ENCODE data around the gene UFSP2.

Gene UFSP2

DNA sequence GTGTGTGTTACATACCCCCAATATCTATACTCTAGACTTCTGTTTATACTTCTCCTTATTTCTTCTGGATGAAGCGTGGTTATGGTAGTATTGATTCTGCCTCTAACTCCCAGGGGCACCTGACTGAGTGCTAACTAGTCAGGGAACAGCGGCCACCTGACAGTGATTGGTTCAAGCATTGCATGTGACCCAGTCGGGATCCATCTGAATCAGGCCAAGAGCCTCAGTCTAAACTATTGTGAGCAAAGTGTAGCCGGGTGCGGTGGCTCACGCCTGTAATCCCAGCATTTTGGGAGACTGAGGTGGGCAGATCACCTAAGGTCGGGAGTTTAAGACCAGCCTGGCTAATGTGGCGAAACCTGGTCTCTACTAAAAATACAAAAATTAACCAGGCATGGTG, 35.8 kb upstream of the UFSP2 start:
- in situ Hi-C loops (cut with HindIII; ENCODE audit: low sequenced_read_pairs): no loop called here
- TF ChIP-seq, protein P1, sequence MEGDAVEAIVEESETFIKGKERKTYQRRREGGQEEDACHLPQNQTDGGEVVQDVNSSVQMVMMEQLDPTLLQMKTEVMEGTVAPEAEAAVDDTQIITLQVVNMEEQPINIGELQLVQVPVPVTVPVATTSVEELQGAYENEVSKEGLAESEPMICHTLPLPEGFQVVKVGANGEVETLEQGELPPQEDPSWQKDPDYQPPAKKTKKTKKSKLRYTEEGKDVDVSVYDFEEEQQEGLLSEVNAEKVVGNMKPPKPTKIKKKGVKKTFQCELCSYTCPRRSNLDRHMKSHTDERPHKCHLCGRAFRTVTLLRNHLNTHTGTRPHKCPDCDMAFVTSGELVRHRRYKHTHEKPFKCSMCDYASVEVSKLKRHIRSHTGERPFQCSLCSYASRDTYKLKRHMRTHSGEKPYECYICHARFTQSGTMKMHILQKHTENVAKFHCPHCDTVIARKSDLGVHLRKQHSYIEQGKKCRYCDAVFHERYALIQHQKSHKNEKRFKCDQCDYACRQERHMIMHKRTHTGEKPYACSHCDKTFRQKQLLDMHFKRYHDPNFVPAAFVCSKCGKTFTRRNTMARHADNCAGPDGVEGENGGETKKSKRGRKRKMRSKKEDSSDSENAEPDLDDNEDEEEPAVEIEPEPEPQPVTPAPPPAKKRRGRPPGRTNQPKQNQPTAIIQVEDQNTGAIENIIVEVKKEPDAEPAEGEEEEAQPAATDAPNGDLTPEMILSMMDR (IDR thresholded peaks at IDR 0.05; ENCODE audit: low read depth, low read length): no peak

DNA sequence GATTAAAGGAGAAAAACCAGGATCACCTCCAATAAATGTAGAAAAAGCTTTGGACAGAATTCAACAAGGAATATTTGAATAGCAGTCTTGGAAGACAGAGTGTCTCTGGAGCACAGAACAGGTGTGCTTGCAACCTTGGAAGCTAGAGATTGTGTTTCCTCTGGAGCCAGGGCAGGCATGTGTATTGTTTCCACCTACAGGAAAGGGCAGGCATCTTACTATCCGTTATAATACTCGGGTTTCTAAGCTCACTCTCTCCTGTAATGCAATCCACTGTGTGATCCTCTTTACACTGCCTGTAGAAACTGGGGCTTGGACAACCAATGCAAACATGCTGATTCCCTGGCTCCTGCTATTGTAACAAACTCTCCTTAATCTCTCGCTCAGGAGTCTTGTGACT, 31.4 kb upstream of the UFSP2 start:
- no peak for DNase-seq (ENCODE audit: low read depth, low spot score)
- no peak overlapping the region for H3K4me3 ChIP-seq (ENCODE audit: low read depth, low read length)
- TF ChIP-seq, protein P1 (IDR thresholded peaks at IDR 0.05; ENCODE audit: low read depth, low read length): no peak
- in situ Hi-C loops (cut with HindIII; ENCODE audit: low sequenced_read_pairs): no loop called here

More for the DNA sequence above, 35.8 kb upstream of the UFSP2 start:
- DNase-seq (ENCODE audit: low read depth, low spot score): no peak
- no peak overlapping the region for H3K4me3 ChIP-seq (ENCODE audit: low read depth, low read length)

DNA sequence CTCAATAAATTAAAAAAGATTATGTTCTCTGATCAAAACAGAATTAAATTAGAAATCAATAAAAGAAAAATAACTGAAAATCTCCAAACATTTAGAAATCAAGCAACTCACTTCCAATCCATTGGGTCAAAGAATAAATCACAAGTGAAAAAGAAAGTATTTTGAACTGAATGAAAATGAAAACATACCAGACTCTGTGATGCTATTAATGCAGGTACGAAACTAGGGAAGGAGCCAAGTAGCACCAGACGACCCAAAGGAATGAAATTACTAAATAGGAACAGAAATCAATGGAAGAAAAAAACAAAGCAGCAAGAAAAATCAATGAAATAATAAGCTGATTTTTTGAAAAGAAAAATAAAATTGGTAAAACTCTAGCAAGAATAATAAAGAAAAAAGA, 30.4 kb upstream of the UFSP2 start:
- DNase-seq (ENCODE audit: low read depth, low spot score): no peak
- in situ Hi-C loops (cut with HindIII; ENCODE audit: low sequenced_read_pairs): no loop called here
- no peak overlapping the region for H3K4me3 ChIP-seq (ENCODE audit: low read depth, low read length)
- TF ChIP-seq, protein P1 (IDR thresholded peaks at IDR 0.05; ENCODE audit: low read depth, low read length): no peak

DNA sequence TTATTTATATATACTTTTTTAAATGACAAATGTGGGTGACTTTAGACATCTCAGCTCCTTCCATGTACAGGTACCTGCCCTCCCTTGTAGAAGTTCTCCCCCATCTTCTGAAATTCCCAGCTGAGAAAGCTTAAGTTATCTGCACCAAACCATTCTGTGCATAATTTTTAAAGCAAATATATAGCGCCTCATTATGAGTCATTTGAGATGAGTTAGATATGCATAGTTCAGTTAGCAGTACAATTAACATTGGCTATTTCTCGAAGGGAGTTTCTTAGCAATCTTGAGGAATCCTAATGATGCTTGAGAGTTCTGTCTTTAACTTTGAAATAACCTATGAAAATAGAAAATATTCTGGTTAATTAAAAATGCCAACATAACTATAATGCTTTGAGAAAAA, 19.4 kb upstream of the UFSP2 start:
- DNase-seq (ENCODE audit: low read depth, low spot score): no peak
- H3K4me3 ChIP-seq (ENCODE audit: low read depth, low read length): no peak overlapping the region
- in situ Hi-C loops (cut with HindIII; ENCODE audit: low sequenced_read_pairs): no loop called here

DNA sequence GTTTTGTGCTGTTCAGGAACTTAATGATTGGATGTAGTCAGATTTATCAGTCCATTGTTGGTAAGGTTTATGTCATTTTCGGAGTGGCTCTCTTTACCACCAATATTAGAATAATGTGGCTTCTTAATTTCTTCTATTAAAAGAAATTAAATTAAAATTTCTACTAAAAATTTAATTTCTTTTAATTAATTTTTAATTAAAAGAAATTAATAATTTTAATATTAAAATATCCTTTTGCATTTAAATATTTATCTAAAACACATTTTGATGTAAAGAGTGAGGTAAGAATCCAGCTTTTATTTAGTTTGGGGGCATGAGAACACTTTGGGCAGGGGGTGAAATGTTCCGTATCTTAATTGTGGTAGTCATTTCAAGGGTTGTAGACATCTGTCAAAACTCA, 15.7 kb upstream of the UFSP2 start:
- in situ Hi-C loops (cut with HindIII; ENCODE audit: low sequenced_read_pairs): no loop called here
- TF ChIP-seq, protein P1 (IDR thresholded peaks at IDR 0.05; ENCODE audit: low read depth, low read length): no peak
- H3K4me3 ChIP-seq (ENCODE audit: low read depth, low read length): no peak overlapping the region
- no peak for DNase-seq (ENCODE audit: low read depth, low spot score)

More for the DNA sequence above, 19.4 kb upstream of the UFSP2 start:
- TF ChIP-seq, protein P1 (IDR thresholded peaks at IDR 0.05; ENCODE audit: low read depth, low read length): no peak

DNA sequence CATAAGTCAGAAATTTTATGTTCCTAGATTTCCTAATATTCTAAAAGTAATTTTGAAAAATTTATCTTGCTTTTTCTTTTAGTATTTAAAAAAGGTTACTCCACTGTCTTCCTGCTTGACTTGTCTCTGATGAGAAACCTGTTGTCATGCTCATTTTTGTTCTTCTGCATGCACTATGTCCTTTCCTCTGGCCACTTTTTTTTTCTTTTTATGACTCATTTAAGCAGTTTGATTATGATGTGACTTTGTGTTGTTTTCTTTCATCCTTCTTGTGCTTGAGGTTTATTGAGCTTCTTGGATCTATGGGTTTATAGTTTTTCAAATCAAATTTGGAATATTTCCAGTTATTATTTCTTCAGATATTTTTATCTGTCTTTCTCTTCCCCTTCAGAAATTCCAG, 12.0 kb upstream of the UFSP2 start:
- H3K4me3 ChIP-seq (ENCODE audit: low read depth, low read length): no peak overlapping the region
- DNase-seq (ENCODE audit: low read depth, low spot score): no peak
- in situ Hi-C loops (cut with HindIII; ENCODE audit: low sequenced_read_pairs): no loop called here
- TF ChIP-seq, protein P1 (IDR thresholded peaks at IDR 0.05; ENCODE audit: low read depth, low read length): no peak

DNA sequence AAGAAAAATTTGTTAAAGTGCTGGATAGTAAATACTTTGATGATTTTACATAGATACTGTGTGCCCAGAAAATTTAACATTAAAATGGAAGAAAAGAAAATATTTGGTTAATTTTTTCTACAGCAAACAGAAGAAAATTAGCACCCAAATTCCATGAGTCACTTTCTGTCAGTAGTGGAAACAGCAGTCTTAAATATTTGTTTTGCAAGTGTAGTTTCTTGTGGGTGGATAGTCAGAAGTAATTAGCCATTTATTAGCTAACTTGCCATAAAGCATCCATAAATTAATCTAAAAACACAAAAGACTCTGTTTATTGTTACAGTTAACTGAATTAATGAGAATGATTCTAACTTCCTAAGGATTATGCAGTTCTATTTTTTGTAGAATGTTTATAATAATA, 9.7 kb upstream of the UFSP2 start:
- H3K4me3 ChIP-seq (ENCODE audit: low read depth, low read length): no peak overlapping the region
- DNase-seq (ENCODE audit: low read depth, low spot score): no peak
- in situ Hi-C loops (cut with HindIII; ENCODE audit: low sequenced_read_pairs): no loop called here
- TF ChIP-seq, protein P1 (IDR thresholded peaks at IDR 0.05; ENCODE audit: low read depth, low read length): no peak

Data from astrocyte of the spinal cord (primary cell).